HepG2 (cell line): ENCODE measurements around the gene GNMT. TPM values are rescaled to one million over a fixed set of nuclear protein-coding genes. Genes with fewer than 3 reads are reported as not detected.
A peak's percentile ranks its signal among the peaks of the same experiment; 100 is the strongest.

Experiments used
- ELF4 ChIP-seq: sonication (generic); formaldehyde crosslinking; IDR thresholded peaks from 2 replicates; pipeline ENCODE4 v1.5.0; 2020; ENCODE audit warnings: missing genetic modification reagents, mild to moderate bottlenecking, moderate library complexity, borderline replicate concordance
- GPBP1L1 ChIP-seq: sonication (generic); formaldehyde crosslinking; IDR thresholded peaks from 2 replicates; pipeline ENCODE4 v1.5.0; 2020; ENCODE audit warnings: mild to moderate bottlenecking, missing genetic modification reagents
- GPN1 ChIP-seq: sonication (generic); formaldehyde crosslinking; IDR thresholded peaks from 2 replicates; pipeline ENCODE4 v1.5.1; 2020; ENCODE audit warnings: missing genetic modification reagents, borderline replicate concordance
- HDAC1 ChIP-seq: sonication (generic); formaldehyde crosslinking; IDR thresholded peaks from 2 replicates; pipeline ENCODE4 v1.5.1; 2020; ENCODE audit warnings: mild to moderate bottlenecking, missing genetic modification reagents
- KLF13 ChIP-seq: sonication (generic); formaldehyde crosslinking; IDR thresholded peaks from 2 replicates; pipeline ENCODE4 v1.4.0; 2020; ENCODE audit warnings: mild to moderate bottlenecking, missing genetic modification reagents
- KMT2A ChIP-seq: sonication (generic); formaldehyde crosslinking; IDR thresholded peaks from 2 replicates; pipeline ENCODE4 v1.4.0; 2020; ENCODE audit warnings: missing genetic modification reagents
- NFKBIZ ChIP-seq: IDR thresholded peaks from 2 replicates; pipeline ENCODE4 v1.6.1; 2018; ENCODE audit warnings: missing genetic modification reagents, missing compliant biosample characterization
- PBX2 ChIP-seq: IDR thresholded peaks from 2 replicates; pipeline ENCODE4 v1.6.1; 2016; ENCODE audit warnings: control low read depth
- REXO4 ChIP-seq: sonication (generic); formaldehyde crosslinking; IDR thresholded peaks from 2 replicates; pipeline ENCODE4 v1.8.0; 2022; ENCODE audit warnings: missing genetic modification reagents, mild to moderate bottlenecking, borderline replicate concordance
- SMAD9 ChIP-seq: sonication (generic); formaldehyde crosslinking; IDR thresholded peaks from 2 replicates; pipeline ENCODE4 v1.5.1; 2020; ENCODE audit warnings: mild to moderate bottlenecking, missing genetic modification reagents
- SPEN ChIP-seq: sonication (generic); formaldehyde crosslinking; IDR thresholded peaks from 2 replicates; pipeline ENCODE4 v1.5.1; 2020; ENCODE audit warnings: low read depth, mild to moderate bottlenecking, missing genetic modification reagents
- STAT5B ChIP-seq: sonication (generic); formaldehyde crosslinking; IDR thresholded peaks from 2 replicates; pipeline ENCODE4 v1.4.0; 2020; ENCODE audit warnings: missing genetic modification reagents
- ZBTB4 ChIP-seq: sonication (generic); formaldehyde crosslinking; IDR thresholded peaks from 2 replicates; pipeline ENCODE4 v1.4.0; 2020; ENCODE audit warnings: missing genetic modification reagents, mild to moderate bottlenecking, borderline replicate concordance
- ZC3H13 ChIP-seq: sonication (generic); formaldehyde crosslinking; IDR thresholded peaks from 2 replicates; pipeline ENCODE4 v1.8.1; 2023; ENCODE audit warnings: mild to moderate bottlenecking, missing genetic modification reagents, moderate library complexity
- ZMAT5 ChIP-seq: sonication (generic); formaldehyde crosslinking; IDR thresholded peaks from 2 replicates; pipeline ENCODE4 v1.5.0; 2020; ENCODE audit warnings: mild to moderate bottlenecking, low read depth, missing genetic modification reagents, borderline replicate concordance
- ZNF3 ChIP-seq: IDR thresholded peaks from 2 replicates; pipeline ENCODE4 v1.7.0; 2017; ENCODE audit warnings: inconsistent platforms
- ZNF512 ChIP-seq: sonication (generic); formaldehyde crosslinking; IDR thresholded peaks from 2 replicates; pipeline ENCODE4 v1.4.0; 2020; ENCODE audit warnings: mild to moderate bottlenecking, missing genetic modification reagents
- ZNF639 ChIP-seq: conservative IDR thresholded peaks from 2 replicates; pipeline ENCODE4 v1.6.1; 2018; ENCODE audit warnings: missing genetic modification reagents
- ZNF644 ChIP-seq: IDR thresholded peaks from 2 replicates; pipeline ENCODE4 v1.6.1; 2016; ENCODE audit warnings: low read depth
- ZNF761 ChIP-seq: sonication (generic); formaldehyde crosslinking; conservative IDR thresholded peaks from 2 replicates; pipeline ENCODE4 v1.4.0; 2020; ENCODE audit warnings: mild to moderate bottlenecking, missing genetic modification reagents
- polyA plus RNA-seq, 8 experiments: library from polyadenylated mRNA; depleted of rRNA in 3 of 8; stranded (reverse) in 7 of 8; unstranded in 1 of 8; fragments of >200 nt; fragmentation: Illumina TruSeq in 4 of 8; extraction: Trizol in 4 of 8; gene quantifications; 2 replicates each; pipeline versions ENCODE4 v1.2.1 to v1.2.3, GENCODE V29; 2011 to 2016; ENCODE audit warnings: low read depth in 4 of 8, missing spikeins in 1 of 8, mixed read lengths in 1 of 8; ENCODE audit not compliant: insufficient read depth in 1 of 8
- total RNA-seq, 5 experiments: library from RNA; depleted of rRNA; stranded (reverse); fragments of >200 nt; fragmentation: Illumina TruSeq; extraction: Trizol; gene quantifications; 2 replicates each; pipeline ENCODE4 v1.2.3, GENCODE V29; 2016; ENCODE audit warnings: low read depth in 1 of 5

GNMT gene
- total and polyA plus RNA-seq, 2 of the 13 experiments (the other 11 are each of a cell fraction or from before 2014, with no cell fraction given), result 2.8 to 7.0 TPM

GRCh38 chr6:42978839-42979522 is 18.4 kb downstream of the GNMT start, which contains the start of gene PEX6 (continued):
- TF ChIP-seq ZMAT5, result no peak
- TF ChIP-seq GPBP1L1 (CRISPR knock-in tag), result no peak
- TF ChIP-seq KMT2A (CRISPR knock-in tag), result peak; percentile 92
- TF ChIP-seq ZC3H13 (CRISPR knock-in tag), result peak; percentile 14; the same call in 1 of the 2 replicates
- TF ChIP-seq KLF13 (CRISPR knock-in tag), result 0 out of 2 replicates have a peak, but pooled peaks have one; percentile 54
- TF ChIP-seq ELF4, result peak; percentile 86
- TF ChIP-seq PBX2 (CRISPR knock-in tag), result no peak
- no peak for TF ChIP-seq STAT5B (CRISPR knock-in tag)
- TF ChIP-seq SMAD9 (CRISPR knock-in tag), result peak; percentile 88; the same call in 1 of the 2 replicates
- peak; percentile 82; the same call in 1 of the 2 replicates for TF ChIP-seq ZNF761
- no peak for TF ChIP-seq REXO4 (CRISPR knock-in tag)
- 0 out of 2 replicates have a peak, but pooled peaks have one; percentile 20 for TF ChIP-seq ZBTB4 (CRISPR knock-in tag)
- TF ChIP-seq ZNF639 (CRISPR knock-in tag), result no peak; the same call in 1 of the 2 replicates
- TF ChIP-seq GPN1 (CRISPR knock-in tag), result no peak
- TF ChIP-seq HDAC1, result peak; percentile 85
- peak; percentile 81; the same call in 1 of the 2 replicates for TF ChIP-seq ZNF512 (CRISPR knock-in tag)
- TF ChIP-seq ZNF3 (CRISPR knock-in tag), result no peak
- peak; percentile 81 for TF ChIP-seq NFKBIZ (CRISPR knock-in tag)
- no peak; the same call in 1 of the 2 replicates for TF ChIP-seq ZNF644 (CRISPR knock-in tag)
- TF ChIP-seq SPEN (CRISPR knock-in tag), result peak; percentile 74
